ENCODE data around the gene FRMD4B. TPM values are rescaled to one million over a fixed set of nuclear protein-coding genes. Genes with fewer than 3 reads are reported as not detected.

Gene FRMD4B
- total and polyA plus RNA-seq, 2 donors (not counting 1 experiment from before 2014, with no cell fraction given), result 0.86 to 1.2 TPM

GRCh38 chr3:69407908-69408307, 22.0 kb upstream of the FRMD4B start:
- Histone ChIP-seq H3K4me1 (ENCODE audit: control insufficient read depth, extremely low read depth, insufficient read depth, low read length) (no peaks in the 10 kb centered on the region), H3K4me3 (replicated peaks in 1 of 4; ENCODE audit: control extremely low read depth in 1 of 4, insufficient read depth in 1 of 4, low read depth in 3 of 4, low read length in 4 of 4) (no peak overlapping the region), H3K79me2 (ENCODE audit: control insufficient read depth, insufficient read depth, low read length) (no peaks in the 10 kb centered on the region), H3K36me3 (ENCODE audit: control insufficient read depth, insufficient read depth, low read length) (no peaks in the 10 kb centered on the region), H3K4me2 (ENCODE audit: extremely low read depth, insufficient read depth, low read length) (no peak overlapping the region), H3K27ac (ENCODE audit: insufficient read depth, low read length) (no peak overlapping the region), H3K9me3 (ENCODE audit: control insufficient read depth, insufficient read depth, low read depth, low read length) (no peaks in the 10 kb centered on the region), H4K20me1 (ENCODE audit: control insufficient read depth, extremely low read depth, insufficient read depth, low read length) (no peaks in the 10 kb centered on the region), H2AFZ (ENCODE audit: low read length) (no peak overlapping the region), H3K27me3 (ENCODE audit: control insufficient read depth, insufficient read depth, low read length) (no peaks in the 10 kb centered on the region), H3K9ac (ENCODE audit: insufficient read depth, low read length) (no peak overlapping the region)
- DNase-seq (ENCODE audit: low read depth in 2 of 2), result no peak
- TF ChIP-seq CTCF (conservative IDR thresholded peaks at IDR 0.05 in 1 of 2, IDR thresholded peaks at IDR 0.05 in 1 of 2; ENCODE audit: low read depth in 1 of 2, low read length in 2 of 2) (no peak), EZH2 (IDR thresholded peaks at IDR 0.05; ENCODE audit: low read length, missing control alignments) (no peak)

- Histone ChIP-seq H3K4me3 (replicated peaks in 1 of 4; ENCODE audit: control extremely low read depth in 1 of 4, insufficient read depth in 1 of 4, low read depth in 3 of 4, low read length in 4 of 4) (no peak overlapping the region), H2AFZ (ENCODE audit: low read length) (no peak overlapping the region), H3K4me1 (ENCODE audit: control insufficient read depth, extremely low read depth, insufficient read depth, low read length) (no peaks in the 10 kb centered on the region), H3K79me2 (ENCODE audit: control insufficient read depth, insufficient read depth, low read length) (no peaks in the 10 kb centered on the region), H3K27me3 (ENCODE audit: control insufficient read depth, insufficient read depth, low read length) (no peaks in the 10 kb centered on the region), H3K9ac (ENCODE audit: insufficient read depth, low read length) (no peak overlapping the region), H3K4me2 (ENCODE audit: extremely low read depth, insufficient read depth, low read length) (no peak overlapping the region), H3K36me3 (ENCODE audit: control insufficient read depth, insufficient read depth, low read length) (no peaks in the 10 kb centered on the region), H3K9me3 (ENCODE audit: control insufficient read depth, insufficient read depth, low read depth, low read length) (no peaks in the 10 kb centered on the region), H4K20me1 (ENCODE audit: control insufficient read depth, extremely low read depth, insufficient read depth, low read length) (no peaks in the 10 kb centered on the region), H3K27ac (ENCODE audit: insufficient read depth, low read length) (no peak overlapping the region)
- TF ChIP-seq CTCF (conservative IDR thresholded peaks at IDR 0.05 in 1 of 2, IDR thresholded peaks at IDR 0.05 in 1 of 2; ENCODE audit: low read depth in 1 of 2, low read length in 2 of 2), result no peak
- TF ChIP-seq EZH2 (IDR thresholded peaks at IDR 0.05; ENCODE audit: low read length, missing control alignments), result no peak
- DNase-seq (ENCODE audit: low read depth in 2 of 2), result peak; percentile 52 to 68
Observed at GRCh38 chr3:69406163-69406562, 20.3 kb upstream of the FRMD4B start.

GRCh38 chr3:69405067-69405466, 19.2 kb upstream of the FRMD4B start:
- H3K4me2 ChIP-seq (ENCODE audit: extremely low read depth, insufficient read depth, low read length), result no peak overlapping the region

More at GRCh38 chr3:69405067-69405466, 19.2 kb upstream of the FRMD4B start:
- Histone ChIP-seq H3K27me3 (ENCODE audit: control insufficient read depth, insufficient read depth, low read length) (no peaks in the 10 kb centered on the region), H3K9ac (ENCODE audit: insufficient read depth, low read length) (no peak overlapping the region), H3K4me3 (replicated peaks in 1 of 4; ENCODE audit: control extremely low read depth in 1 of 4, insufficient read depth in 1 of 4, low read depth in 3 of 4, low read length in 4 of 4) (no peak overlapping the region), H3K36me3 (ENCODE audit: control insufficient read depth, insufficient read depth, low read length) (no peaks in the 10 kb centered on the region), H3K27ac (ENCODE audit: insufficient read depth, low read length) (no peak overlapping the region), H3K79me2 (ENCODE audit: control insufficient read depth, insufficient read depth, low read length) (no peaks in the 10 kb centered on the region), H2AFZ (ENCODE audit: low read length) (no peak overlapping the region), H3K9me3 (ENCODE audit: control insufficient read depth, insufficient read depth, low read depth, low read length) (no peaks in the 10 kb centered on the region), H4K20me1 (ENCODE audit: control insufficient read depth, extremely low read depth, insufficient read depth, low read length) (no peaks in the 10 kb centered on the region), H3K4me1 (ENCODE audit: control insufficient read depth, extremely low read depth, insufficient read depth, low read length) (no peaks in the 10 kb centered on the region)
- DNase-seq (ENCODE audit: low read depth in 2 of 2), result no peak
- TF ChIP-seq CTCF (conservative IDR thresholded peaks at IDR 0.05 in 1 of 2, IDR thresholded peaks at IDR 0.05 in 1 of 2; ENCODE audit: low read depth in 1 of 2, low read length in 2 of 2) (no peak), EZH2 (IDR thresholded peaks at IDR 0.05; ENCODE audit: low read length, missing control alignments) (no peak)
